H54 (cell line): ENCODE results near the gene HDAC4.

ENCODE experiments used
- DNase-seq: peaks from one replicate; pipeline ENCODE4 v3.0.0; 2011; ENCODE audit warnings: low spot score, mixed read lengths; ENCODE audit not compliant: insufficient read length
- FAIRE-seq: peaks from 3 replicates; lab custom pipeline; 2011; peaks lifted over from hg19 to GRCh38; lab: Jason Lieb, UNC
- POLR2A ChIP-seq: IDR thresholded peaks from 2 replicates; pipeline ENCODE4 v1.6.1; 2011; ENCODE audit warnings: low read depth, mild to moderate bottlenecking, low read length

Gene HDAC4

GRCh38 chr2:239094867-239095266 lies 306.0 kb downstream of the HDAC4 start:
- no peak for DNase-seq
- no peak for TF ChIP-seq POLR2A
- FAIRE-seq, result no peak

- no peak for TF ChIP-seq POLR2A
- FAIRE-seq (no peak), DNase-seq (no peak)
These were observed 306.9 kb downstream of the HDAC4 start for GRCh38 chr2:239093952-239094351.

DNA sequence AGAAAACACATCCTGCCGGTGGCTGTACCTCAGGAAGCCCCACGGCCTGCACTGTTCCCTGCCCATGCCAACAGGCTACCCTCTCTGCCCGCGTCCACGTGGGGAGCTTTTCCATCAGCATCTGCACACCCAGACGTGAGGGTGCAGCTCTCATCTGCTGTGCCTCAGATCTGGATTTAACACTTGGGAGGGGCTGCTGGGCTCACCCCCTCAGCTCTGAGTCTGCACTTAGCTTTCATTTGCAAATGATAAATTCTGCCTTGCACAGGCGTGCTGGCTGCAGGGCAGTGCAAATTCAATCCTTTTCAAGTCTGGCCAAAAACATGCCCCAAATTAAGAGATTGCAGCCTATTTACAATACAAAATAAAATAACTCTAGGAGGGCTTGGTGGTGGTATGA lies 307.3 kb downstream of the HDAC4 start:
- DNase-seq, result no peak
- no peak for TF ChIP-seq POLR2A
- FAIRE-seq, result no peak

GRCh38 chr2:239092571-239093294 lies 308.1 kb downstream of the HDAC4 start:
- no peak for TF ChIP-seq POLR2A
- DNase-seq (no peak), FAIRE-seq (no peak)

GRCh38 chr2:239089884-239090283 lies 310.9 kb downstream of the HDAC4 start:
- FAIRE-seq, result no peak
- TF ChIP-seq POLR2A, result no peak

GRCh38 chr2:239087046-239087710 lies 313.6 kb downstream of the HDAC4 start:
- no peak for TF ChIP-seq POLR2A
- FAIRE-seq, result no peak
- no peak for DNase-seq

More at GRCh38 chr2:239089884-239090283, 310.9 kb downstream of the HDAC4 start:
- no peak for DNase-seq

GRCh38 chr2:239086325-239087020 lies 314.3 kb downstream of the HDAC4 start:
- DNase-seq, result no peak
- FAIRE-seq, result no peak
- no peak for TF ChIP-seq POLR2A

GRCh38 chr2:239085201-239085992 lies 315.4 kb downstream of the HDAC4 start:
- DNase-seq, result no peak
- FAIRE-seq, result no peak
- no peak for TF ChIP-seq POLR2A

- FAIRE-seq (no peak), DNase-seq (no peak)
- no peak for TF ChIP-seq POLR2A
These were observed 316.8 kb downstream of the HDAC4 start for GRCh38 chr2:239084007-239084406.

DNA sequence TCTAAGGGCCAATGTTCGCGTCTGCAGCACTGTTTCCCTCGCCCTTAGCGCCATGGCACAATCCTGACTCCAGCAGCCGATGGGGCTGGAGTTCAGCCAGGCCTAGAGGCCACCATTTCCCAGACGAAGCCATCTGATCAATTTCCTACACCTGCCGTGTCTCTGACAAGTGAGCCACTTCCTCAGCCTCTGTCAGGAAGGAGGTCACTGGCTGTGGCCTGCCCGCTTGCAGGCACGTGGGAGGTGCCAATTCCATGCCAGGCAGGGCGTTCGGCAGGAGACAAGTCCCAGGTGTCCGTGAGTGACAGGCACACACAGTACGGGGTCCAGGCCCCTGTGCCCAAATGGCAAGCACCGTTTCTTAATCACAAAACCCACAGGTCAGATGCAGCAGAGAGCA lies 318.4 kb downstream of the HDAC4 start:
- DNase-seq, result no peak
- FAIRE-seq, result no peak
- no peak for TF ChIP-seq POLR2A

GRCh38 chr2:239081622-239082021 lies 319.2 kb downstream of the HDAC4 start:
- FAIRE-seq (no peak), DNase-seq (no peak)
- TF ChIP-seq POLR2A, result no peak

DNA sequence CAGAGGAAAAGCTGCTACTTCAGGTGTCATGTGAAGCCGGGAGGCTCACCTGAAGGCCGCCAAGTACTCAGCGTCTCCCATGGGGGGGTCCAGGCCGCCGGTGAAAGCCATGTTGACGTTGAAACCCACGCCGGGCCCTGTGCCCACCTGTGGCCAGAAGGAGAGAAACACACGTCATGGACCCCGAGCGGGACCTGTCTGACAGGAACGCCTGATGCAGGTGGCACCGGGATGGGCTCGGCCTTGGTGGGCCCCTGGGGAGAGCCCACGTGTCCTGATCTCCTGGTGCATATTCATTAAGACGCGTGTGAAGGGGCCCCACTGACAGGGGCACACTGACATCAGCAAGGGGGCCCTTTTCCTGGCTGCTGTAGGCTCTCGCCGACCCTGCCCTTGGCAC lies 319.8 kb downstream of the HDAC4 start:
- no peak for TF ChIP-seq POLR2A

GRCh38 chr2:239079671-239080294 lies 321.0 kb downstream of the HDAC4 start:
- TF ChIP-seq POLR2A, result no peak
- no peak for FAIRE-seq
- DNase-seq, result no peak

More for the DNA sequence above, 319.8 kb downstream of the HDAC4 start:
- no peak for FAIRE-seq
- DNase-seq, result no peak
